Measurements from ENCODE around the gene CEP120.

GRCh38 chr5:123401320-123401719, 21.9 kb downstream of the CEP120 start:
- TF ChIP-seq, protein P1, sequence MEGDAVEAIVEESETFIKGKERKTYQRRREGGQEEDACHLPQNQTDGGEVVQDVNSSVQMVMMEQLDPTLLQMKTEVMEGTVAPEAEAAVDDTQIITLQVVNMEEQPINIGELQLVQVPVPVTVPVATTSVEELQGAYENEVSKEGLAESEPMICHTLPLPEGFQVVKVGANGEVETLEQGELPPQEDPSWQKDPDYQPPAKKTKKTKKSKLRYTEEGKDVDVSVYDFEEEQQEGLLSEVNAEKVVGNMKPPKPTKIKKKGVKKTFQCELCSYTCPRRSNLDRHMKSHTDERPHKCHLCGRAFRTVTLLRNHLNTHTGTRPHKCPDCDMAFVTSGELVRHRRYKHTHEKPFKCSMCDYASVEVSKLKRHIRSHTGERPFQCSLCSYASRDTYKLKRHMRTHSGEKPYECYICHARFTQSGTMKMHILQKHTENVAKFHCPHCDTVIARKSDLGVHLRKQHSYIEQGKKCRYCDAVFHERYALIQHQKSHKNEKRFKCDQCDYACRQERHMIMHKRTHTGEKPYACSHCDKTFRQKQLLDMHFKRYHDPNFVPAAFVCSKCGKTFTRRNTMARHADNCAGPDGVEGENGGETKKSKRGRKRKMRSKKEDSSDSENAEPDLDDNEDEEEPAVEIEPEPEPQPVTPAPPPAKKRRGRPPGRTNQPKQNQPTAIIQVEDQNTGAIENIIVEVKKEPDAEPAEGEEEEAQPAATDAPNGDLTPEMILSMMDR (IDR thresholded peaks at IDR 0.05 in 4 of 5, conservative IDR thresholded peaks at IDR 0.05 in 1 of 5) = no peak
- TF ChIP-seq POLR2A (IDR thresholded peaks at IDR 0.05) = no peak

Data from gastrocnemius medialis (tissue), 4 donors.